IMR-90 (cell line): ENCODE measurements around the gene RARRES1. TPM values are rescaled to one million over a fixed set of nuclear protein-coding genes. Genes with fewer than 3 reads are reported as not detected.

Experiments used
- ATAC-seq: fragments of 200-7000 bp; cut with Tn5 transposase; 2 replicates; pipeline ENCODE4 v1.9.1; 2020; ENCODE audit warnings: low read depth, mild to moderate bottlenecking, moderate library complexity
- BruUV-seq: library from RNA; stranded (reverse); fragments of 400-500 nt; replicated peaks from 2 replicates; lab custom pipeline; 2021; lab: Mats Ljungman, UMichigan
- CTCF ChIA-PET: fragments of 300-600 bp; formaldehyde crosslinking; extraction: SDS; loops from one replicate; lab custom pipeline; 2021; ENCODE audit warnings: antibody characterized with exemption; lab: Yijun Ruan, JAX
- POLR2A ChIA-PET: fragments of 300-600 bp; sonication (Branson Sonifier 250); formaldehyde crosslinking; loops from one replicate; lab custom pipeline; 2022; ENCODE audit warnings: antibody characterized with exemption; ENCODE audit not compliant: unreplicated experiment; lab: Charles Lee
- DNase-seq: peaks from one replicate; pipeline ENCODE4 v3.0.0; 2013
- H2AFZ ChIP-seq: replicated peaks from 2 replicates; pipeline ENCODE3; 2013; ENCODE audit warnings: low read length, mild to moderate bottlenecking; ENCODE audit not compliant: poor library complexity
- H2AK5ac ChIP-seq: 2 replicates; pipeline ENCODE4 v1.6.1; 2013; ENCODE audit warnings: low read depth, low read length, inconsistent platforms
- H2AK9ac ChIP-seq: replicated peaks from 2 replicates; pipeline ENCODE3; 2013; ENCODE audit warnings: mild to moderate bottlenecking, low read depth, low read length, moderate library complexity; ENCODE audit not compliant: poor library complexity
- H2BK120ac ChIP-seq: 2 replicates; pipeline ENCODE4 v1.6.1; 2013; ENCODE audit warnings: low read depth, low read length, inconsistent platforms
- H2BK15ac ChIP-seq: 3 replicates; pipeline ENCODE4 v1.6.1; 2013; ENCODE audit warnings: low read depth, low read length, inconsistent platforms
- H2BK20ac ChIP-seq: 2 replicates; pipeline ENCODE4 v1.6.1; 2013; ENCODE audit warnings: low read depth, mild to moderate bottlenecking, inconsistent platforms, low read length, moderate library complexity
- H2BK5ac ChIP-seq: 2 replicates; pipeline ENCODE4 v1.6.1; 2013; ENCODE audit warnings: mild to moderate bottlenecking, low read depth, low read length, inconsistent platforms; ENCODE audit not compliant: poor library complexity, severe bottlenecking
- H3K14ac ChIP-seq: replicated peaks from 2 replicates; pipeline ENCODE4 v1.6.1; 2013; ENCODE audit warnings: low read depth, low read length, inconsistent platforms
- H3K18ac ChIP-seq: 2 replicates; pipeline ENCODE4 v1.6.1; 2013; ENCODE audit warnings: low read depth, low read length, control low read depth
- H3K23ac ChIP-seq: 2 replicates; pipeline ENCODE4 v1.6.1; 2013; ENCODE audit warnings: low read depth, low read length, inconsistent platforms
- H3K27ac ChIP-seq: 2 replicates; pipeline ENCODE4 v1.5.1; 2013; ENCODE audit warnings: mild to moderate bottlenecking, control low read depth, low read length; ENCODE audit not compliant: insufficient read depth
- H3K27me3 ChIP-seq: 2 replicates; pipeline ENCODE4 v1.6.1; 2013; ENCODE audit warnings: low read length; ENCODE audit not compliant: control insufficient read depth, insufficient read depth
- H3K36me3 ChIP-seq: 2 replicates; pipeline ENCODE4 v1.6.1; 2013; ENCODE audit warnings: low read length, mixed read lengths; ENCODE audit not compliant: control insufficient read depth, insufficient read depth
- H3K4ac ChIP-seq: 2 replicates; pipeline ENCODE4 v1.6.1; 2013; ENCODE audit warnings: low read depth, low read length, inconsistent platforms
- H3K4me1 ChIP-seq: 2 replicates; pipeline ENCODE4 v1.6.1; 2013; ENCODE audit warnings: low read length, mixed read lengths; ENCODE audit not compliant: control insufficient read depth, insufficient read depth
- H3K4me2 ChIP-seq: 2 replicates; pipeline ENCODE4 v1.6.1; 2013; ENCODE audit warnings: low read depth, mild to moderate bottlenecking, control low read depth, low read length, moderate library complexity
- H3K4me3 ChIP-seq: 2 replicates; pipeline ENCODE4 v1.5.1; 2013; ENCODE audit warnings: low read depth, mild to moderate bottlenecking, control low read depth, low read length, moderate library complexity; ENCODE audit not compliant: insufficient read depth
- H3K56ac ChIP-seq: 2 replicates; pipeline ENCODE4 v1.6.1; 2013; ENCODE audit warnings: low read length, inconsistent platforms; ENCODE audit not compliant: insufficient read depth; ENCODE audit errors: extremely low read depth
- H3K79me1 ChIP-seq, 2 experiments: 2 replicates each; pipeline ENCODE4 v1.6.1; 2013; ENCODE audit warnings: low read length in 2 of 2, inconsistent platforms in 1 of 2, low read depth in 1 of 2
- H3K9ac ChIP-seq: 2 replicates; pipeline ENCODE4 v1.6.1; 2013; ENCODE audit warnings: low read depth, low read length, control low read depth
- H3K9me1 ChIP-seq: 2 replicates; pipeline ENCODE4 v1.6.1; 2013; ENCODE audit warnings: low read length, inconsistent platforms; ENCODE audit not compliant: insufficient read depth
- H3K9me3 ChIP-seq: 2 replicates; pipeline ENCODE4 v1.6.1; 2013; ENCODE audit warnings: low read length; ENCODE audit not compliant: control insufficient read depth, insufficient read depth
- H4K20me1 ChIP-seq: 2 replicates; pipeline ENCODE4 v1.6.1; 2013; ENCODE audit warnings: low read length, inconsistent platforms; ENCODE audit not compliant: insufficient read depth
- H4K5ac ChIP-seq: 2 replicates; pipeline ENCODE4 v1.6.1; 2013; ENCODE audit warnings: mild to moderate bottlenecking, low read depth, low read length, control low read depth
- H4K8ac ChIP-seq, 2 experiments: 2 replicates each; pipeline ENCODE4 v1.6.1; 2013; ENCODE audit warnings: low read depth in 2 of 2, low read length in 2 of 2, control low read depth in 1 of 2, inconsistent platforms in 1 of 2
- H4K91ac ChIP-seq: 2 replicates; pipeline ENCODE4 v1.6.1; 2013; ENCODE audit warnings: low read depth, low read length, inconsistent platforms; ENCODE audit not compliant: insufficient read depth
- MAZ ChIP-seq: IDR thresholded peaks from 2 replicates; pipeline ENCODE4 v1.6.1; 2012; ENCODE audit warnings: low read depth, mild to moderate bottlenecking, low read length, improper control_type of control experiment, moderate library complexity, borderline replicate concordance
- RCOR1 ChIP-seq: IDR thresholded peaks from 2 replicates; pipeline ENCODE4 v1.6.1; 2012; ENCODE audit warnings: mild to moderate bottlenecking, low read length, improper control_type of control experiment; ENCODE audit not compliant: insufficient replicate concordance
- SMC3 ChIP-seq: fragments of 150-350 bp; IDR thresholded peaks from 2 replicates; pipeline ENCODE4 v1.6.1; 2016; ENCODE audit warnings: low read depth, mild to moderate bottlenecking, antibody characterized with exemption, low read length, moderate library complexity
- WGBS, 2 experiments: methylation state at CpG; one replicate each; pipeline versions ENCODE4 v1.1.5 to v1.1.7; 2013; ENCODE audit warnings: missing lambda C conversion rate in 2 of 2; ENCODE audit not compliant: insufficient read length in 1 of 2; ENCODE audit errors: extremely low coverage in 2 of 2; 5-methylcytosine and 5-hydroxymethylcytosine counted together
- dilution Hi-C: fragments of 300-500 bp; cut with HindIII; formaldehyde crosslinking; loops from one replicate; pipeline ENCODE4 v1.14.3; 2018; ENCODE audit warnings: low sequenced_read_pairs; ENCODE audit not compliant: unreplicated experiment
- in situ Hi-C: fragments of 300-500 bp; cut with MboI; formaldehyde crosslinking; loops from 3 replicates; pipeline ENCODE4 v1.14.3; 2019; ENCODE audit warnings: low sequenced_read_pairs, inconsistent platforms, mixed read lengths
- intact Hi-C: fragments of 100-400 bp; cut with micrococcal nuclease; formaldehyde crosslinking; loops from 2 replicates; pipeline ENCODE4 v1.10.0; 2022
- polyA plus RNA-seq, 3 experiments: library from polyadenylated mRNA; depleted of rRNA; stranded (reverse); fragments of >200 nt; gene quantifications; 2 replicates each; pipeline ENCODE4 v1.2.3, GENCODE V29; 2012; ENCODE audit warnings: low replicate concordance in 1 of 3
- total RNA-seq: library from RNA; depleted of rRNA; stranded (reverse); fragments of >200 nt; gene quantifications from 2 replicates; pipeline ENCODE4 v1.2.3, GENCODE V29; 2012
- TF ChIP-seq, protein P1 (sequence below): fragments of 150-350 bp; IDR thresholded peaks from 2 replicates; pipeline ENCODE4 v1.6.1; 2017; ENCODE audit warnings: mild to moderate bottlenecking, antibody characterized with exemption, low read length, low read depth

Gene RARRES1
- total and polyA plus RNA-seq, 2 of the 4 experiments (the other 2 are of a cell fraction), result 0.90 to 3.0 TPM

DNA sequence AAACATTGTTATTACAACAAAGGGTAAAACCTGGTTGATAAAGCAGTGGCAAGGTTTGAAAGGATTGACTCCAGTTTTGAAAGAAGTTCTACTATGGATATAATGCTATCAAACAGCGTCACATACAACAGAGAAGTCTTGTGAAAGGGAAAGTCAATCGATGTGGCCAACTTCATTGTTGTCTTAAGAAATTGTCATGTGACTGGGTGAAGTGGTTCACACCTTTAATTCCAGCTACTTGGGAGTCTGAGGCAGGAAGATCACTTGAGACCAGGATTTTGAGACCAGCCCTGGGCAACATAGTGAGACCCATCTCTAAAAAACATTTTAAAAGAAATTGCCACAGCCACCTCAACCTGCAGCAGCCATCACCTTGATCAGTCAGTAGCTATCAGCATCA is 53.6 kb downstream of the RARRES1 start:
- Histone ChIP-seq H3K36me3 (no peaks in the 10 kb centered on the region), H2BK120ac (no peak overlapping the region), H4K91ac (no peak overlapping the region), H3K14ac (no peak overlapping the region), H3K9ac (no peak overlapping the region), H2AK9ac (no peak overlapping the region), H4K20me1 (no peaks in the 10 kb centered on the region), H3K56ac (no peak overlapping the region), H2BK20ac (no peak overlapping the region), H3K4ac (no peak overlapping the region), H4K5ac (no peak overlapping the region), H3K27ac (no peak overlapping the region), H3K27me3 (no peaks in the 10 kb centered on the region), H2BK5ac (no peak overlapping the region), H3K4me3 (no peak overlapping the region), H2AFZ (no peak overlapping the region), H3K23ac (no peak overlapping the region), H4K8ac (no peak overlapping the region), H3K9me3 (no peaks in the 10 kb centered on the region), H3K18ac (no peak overlapping the region), H3K9me1 (peaks cover 4% of the 10 kb centered on the region; the same call in 1 of the 2 replicates), H3K4me2 (no peak overlapping the region), H2AK5ac (no peak overlapping the region; the same call in 1 of the 2 replicates), H3K4me1 (no peaks in the 10 kb centered on the region; the same call in 1 of the 2 replicates), H3K79me1 (peaks cover 5 to 14% of the 10 kb centered on the region in 2 experiments; a peak in 3 of 4 replicates), H2BK15ac (0 out of 3 replicates have a peak overlapping the region, but pooled peaks have one; percentile 16)
- ATAC-seq, result no peak
- no TSS peak for BruUV-seq
- in situ Hi-C loops (no loop called here), intact Hi-C loops (no loop called here), dilution Hi-C loops (no loop called here)
- no CpG with 5 or more reads among the region's 2 CpGs for WGBS, 2 experiments
- TF ChIP-seq, protein P1, sequence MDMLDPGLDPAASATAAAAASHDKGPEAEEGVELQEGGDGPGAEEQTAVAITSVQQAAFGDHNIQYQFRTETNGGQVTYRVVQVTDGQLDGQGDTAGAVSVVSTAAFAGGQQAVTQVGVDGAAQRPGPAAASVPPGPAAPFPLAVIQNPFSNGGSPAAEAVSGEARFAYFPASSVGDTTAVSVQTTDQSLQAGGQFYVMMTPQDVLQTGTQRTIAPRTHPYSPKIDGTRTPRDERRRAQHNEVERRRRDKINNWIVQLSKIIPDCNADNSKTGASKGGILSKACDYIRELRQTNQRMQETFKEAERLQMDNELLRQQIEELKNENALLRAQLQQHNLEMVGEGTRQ, result no peak
- TF ChIP-seq MAZ (no peak), SMC3 (no peak), RCOR1 (no peak)
- no peak for DNase-seq
- ChIA-PET POLR2A (interaction anchor here (0.5 kb wide), 1 partner anchor 32 kb away, joined by 5 read pairs; no protein-coding TSS in a partner anchor), CTCF (interaction anchor here (0.5 to 2.2 kb wide), 3 partner anchors 9 to 48 kb away, joined by 3 to 8 read pairs (median 4); no protein-coding TSS in a partner anchor)
